ENCODE results near the gene ID2. TPM values are rescaled to one million over a fixed set of nuclear protein-coding genes. Genes with fewer than 3 reads are reported as not detected.

The ID2 gene
- total RNA-seq, 1 experiment from 2014 or later: 80.4 TPM

DNA sequence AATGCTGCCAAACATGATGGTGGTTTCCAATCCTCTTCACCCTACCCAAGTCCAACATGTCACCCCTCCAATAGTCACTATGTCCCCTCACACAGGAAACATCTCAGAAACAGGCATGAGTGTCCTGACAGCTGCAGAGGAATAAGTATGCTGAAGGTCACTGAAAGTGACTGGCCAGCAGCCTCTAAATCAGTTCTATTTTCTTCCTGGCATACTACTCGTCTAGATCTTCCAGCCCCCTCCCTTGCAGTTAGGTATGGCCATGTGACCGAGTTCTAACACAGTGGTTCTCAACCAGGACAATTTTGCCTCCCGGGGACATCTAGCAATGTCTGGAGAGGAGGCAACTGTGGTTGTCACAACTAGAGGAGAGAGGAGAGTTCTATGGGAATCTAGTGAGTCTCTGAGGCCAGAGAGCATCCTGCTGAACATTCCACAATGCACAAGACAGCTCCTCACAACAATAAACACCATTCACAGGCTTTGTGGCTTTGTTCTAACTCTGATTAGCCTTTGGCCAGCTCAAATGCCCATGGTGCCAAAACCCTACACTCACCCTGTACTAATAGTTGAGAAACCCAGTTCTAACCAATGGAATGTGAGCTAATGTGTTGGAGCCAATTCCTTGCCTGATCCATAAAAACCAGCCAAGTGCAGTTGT is 12.6 kb upstream of the ID2 start:
- no peak for DNase-seq (ENCODE audit: low spot score)

DNA sequence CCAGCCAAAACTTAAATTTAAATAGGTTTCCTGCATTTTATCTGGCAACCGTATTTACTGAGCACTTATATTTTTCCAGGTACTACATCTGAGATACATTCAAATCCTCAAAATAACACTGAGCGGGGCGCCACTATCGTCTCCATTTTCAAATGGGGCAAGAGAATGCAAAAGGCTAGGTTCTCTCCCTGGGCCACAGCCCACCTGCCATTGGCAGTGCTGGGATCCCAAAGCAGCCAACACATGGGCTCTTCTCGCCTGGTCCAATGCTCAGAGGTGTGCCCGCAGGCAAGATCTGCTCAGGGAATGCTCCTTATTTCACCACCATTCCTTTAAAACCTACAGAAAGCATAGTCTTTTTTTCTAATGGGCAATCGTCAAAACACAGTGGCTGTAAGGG is 11.3 kb upstream of the ID2 start:
- no peak for DNase-seq (ENCODE audit: low spot score)

GRCh38 chr2:8671176-8671575 is 10.7 kb upstream of the ID2 start:
- no peak for DNase-seq (ENCODE audit: low spot score)

- DNase-seq (ENCODE audit: low spot score): no peak
Measured at GRCh38 chr2:8671802-8672201, 10.1 kb upstream of the ID2 start.

- DNase-seq (ENCODE audit: low spot score): no peak
Measured at GRCh38 chr2:8672940-8673339, 8.9 kb upstream of the ID2 start.

GRCh38 chr2:8673381-8673780 is 8.5 kb upstream of the ID2 start:
- no peak for DNase-seq (ENCODE audit: low spot score)

- no peak for DNase-seq (ENCODE audit: low spot score)
Measured at GRCh38 chr2:8674420-8675009, 7.3 kb upstream of the ID2 start.

- no peak for DNase-seq (ENCODE audit: low spot score)
Measured at GRCh38 chr2:8675543-8675942, 6.3 kb upstream of the ID2 start.

DNA sequence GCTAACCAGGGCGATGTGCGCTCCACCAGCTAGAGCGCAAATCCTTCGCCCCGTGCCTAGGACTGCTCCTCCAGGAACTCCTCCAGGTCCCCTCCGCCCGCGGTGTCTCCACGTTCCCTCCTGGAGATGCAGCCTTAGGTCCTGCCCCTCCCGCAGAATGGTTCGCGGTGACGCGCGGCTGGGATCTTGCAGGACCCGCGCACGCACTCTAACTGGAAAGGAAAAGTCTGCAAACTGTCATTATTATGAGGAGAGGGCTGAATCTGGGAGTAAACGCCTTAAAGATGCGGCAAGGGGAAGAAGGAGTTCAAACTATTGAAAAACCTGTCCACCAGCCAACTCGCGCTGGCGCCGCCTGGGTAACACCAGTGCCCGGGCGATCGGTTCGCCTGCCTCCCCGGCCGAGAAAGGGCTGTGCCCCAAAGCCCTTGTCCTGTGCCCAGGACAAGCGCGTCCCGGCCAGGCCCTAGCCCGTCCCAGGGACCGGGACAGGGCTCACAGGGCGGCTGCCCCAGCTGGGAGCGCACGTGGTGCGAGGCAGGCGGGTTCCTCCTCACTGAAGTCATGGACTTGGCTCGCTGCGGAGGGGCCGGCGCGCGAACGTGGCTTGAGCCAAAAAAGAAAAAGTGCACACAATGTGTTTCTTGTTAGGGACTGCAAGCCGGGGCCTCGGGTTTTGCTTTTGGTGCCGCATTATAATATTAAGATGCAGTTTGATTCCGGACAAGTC is 5.5 kb upstream of the ID2 start:
- no peak for DNase-seq (ENCODE audit: low spot score)

DNA sequence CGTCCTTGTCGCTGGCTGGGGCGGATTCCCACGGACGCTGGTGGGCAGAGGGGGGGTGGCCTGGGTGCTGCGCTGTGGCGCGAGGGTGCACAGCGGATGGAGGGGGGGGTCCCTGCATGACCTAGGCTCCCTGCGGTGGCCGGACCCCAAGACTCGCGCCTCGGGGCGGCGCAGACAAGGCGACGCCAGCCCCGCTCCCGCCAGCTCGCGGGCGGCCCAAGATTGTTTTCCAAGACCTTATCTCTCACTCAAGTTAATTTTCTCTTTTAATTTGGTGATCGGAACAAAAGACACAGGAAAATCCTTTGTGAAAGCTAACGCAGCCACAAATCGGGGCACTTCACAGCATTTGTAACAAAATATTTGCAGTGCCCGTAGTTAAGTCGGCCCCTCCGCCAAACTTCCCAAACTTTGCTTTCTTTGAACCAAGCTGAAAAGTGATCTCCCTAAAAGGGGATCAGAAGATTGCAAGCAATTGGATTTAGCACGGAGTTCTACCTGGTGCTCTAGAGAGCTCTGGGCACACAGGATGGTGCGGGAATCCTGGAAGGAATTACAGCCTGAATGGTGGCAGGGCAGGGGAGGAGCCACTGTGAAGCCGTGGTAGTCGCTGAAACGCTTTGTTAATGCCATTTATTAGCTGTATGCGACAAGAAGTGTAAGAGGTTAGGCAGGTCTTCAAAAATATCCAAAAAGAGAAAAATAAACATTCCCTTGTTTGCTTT is 4.8 kb upstream of the ID2 start:
- no peak for DNase-seq (ENCODE audit: low spot score)

GRCh38 chr2:8677646-8678592 is 3.9 kb upstream of the ID2 start:
- DNase-seq (ENCODE audit: low spot score): peak; percentile 64

DNA sequence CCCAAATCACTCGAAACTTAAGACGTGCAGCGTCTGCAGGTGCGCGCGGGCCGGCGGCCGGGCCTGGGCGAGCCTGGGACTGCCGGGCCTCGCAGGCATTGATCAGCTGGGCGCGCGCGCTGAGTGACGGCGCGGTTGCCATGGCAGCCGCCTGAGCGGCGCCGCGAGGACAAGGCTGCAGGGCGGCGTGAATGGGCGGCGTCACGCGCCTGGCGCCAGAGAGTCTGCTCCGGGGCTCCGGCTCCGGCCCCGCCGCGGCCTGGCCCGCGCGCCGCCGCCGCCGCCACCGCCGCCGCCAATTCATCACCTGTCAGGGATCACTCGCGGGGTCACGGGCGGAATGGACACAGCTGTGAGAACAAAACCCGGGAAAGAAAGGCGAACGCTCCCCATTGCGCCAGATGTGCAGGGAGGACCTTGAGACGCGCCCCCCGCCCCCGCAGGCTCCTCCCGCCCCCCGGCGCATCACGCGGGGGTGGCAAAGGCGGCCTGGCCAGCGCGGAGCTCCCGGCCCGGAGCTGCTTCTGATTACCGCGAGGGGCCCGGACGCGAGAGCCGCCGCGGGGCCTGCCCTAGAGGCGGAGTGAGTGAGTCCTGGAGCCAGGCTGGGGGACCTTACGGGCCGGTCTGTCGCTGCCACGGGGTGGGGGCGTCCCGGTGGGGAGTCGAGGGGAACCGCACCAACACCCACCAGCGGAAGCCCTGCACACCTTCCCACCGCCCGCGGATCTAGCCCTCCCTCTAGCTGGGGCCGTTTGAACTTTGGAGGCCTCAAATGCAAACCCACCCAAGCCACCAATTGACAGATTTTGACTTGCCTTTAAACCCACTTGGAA is 2.9 kb upstream of the ID2 start:
- peak; percentile 86 for DNase-seq (ENCODE audit: low spot score)

DNA sequence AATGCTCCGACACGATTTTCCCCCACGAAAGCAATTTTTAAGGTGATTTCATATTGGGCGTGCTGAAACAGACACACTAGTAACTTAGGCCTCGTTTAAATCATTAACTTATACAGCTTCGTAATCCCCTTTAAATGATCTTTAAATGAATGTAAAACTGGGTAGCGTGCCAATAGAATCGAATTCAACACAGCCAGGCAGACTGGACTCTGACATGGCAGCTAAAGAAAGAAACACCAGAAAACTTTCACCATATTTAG is 2.4 kb upstream of the ID2 start:
- DNase-seq (ENCODE audit: low spot score): no peak

DNA sequence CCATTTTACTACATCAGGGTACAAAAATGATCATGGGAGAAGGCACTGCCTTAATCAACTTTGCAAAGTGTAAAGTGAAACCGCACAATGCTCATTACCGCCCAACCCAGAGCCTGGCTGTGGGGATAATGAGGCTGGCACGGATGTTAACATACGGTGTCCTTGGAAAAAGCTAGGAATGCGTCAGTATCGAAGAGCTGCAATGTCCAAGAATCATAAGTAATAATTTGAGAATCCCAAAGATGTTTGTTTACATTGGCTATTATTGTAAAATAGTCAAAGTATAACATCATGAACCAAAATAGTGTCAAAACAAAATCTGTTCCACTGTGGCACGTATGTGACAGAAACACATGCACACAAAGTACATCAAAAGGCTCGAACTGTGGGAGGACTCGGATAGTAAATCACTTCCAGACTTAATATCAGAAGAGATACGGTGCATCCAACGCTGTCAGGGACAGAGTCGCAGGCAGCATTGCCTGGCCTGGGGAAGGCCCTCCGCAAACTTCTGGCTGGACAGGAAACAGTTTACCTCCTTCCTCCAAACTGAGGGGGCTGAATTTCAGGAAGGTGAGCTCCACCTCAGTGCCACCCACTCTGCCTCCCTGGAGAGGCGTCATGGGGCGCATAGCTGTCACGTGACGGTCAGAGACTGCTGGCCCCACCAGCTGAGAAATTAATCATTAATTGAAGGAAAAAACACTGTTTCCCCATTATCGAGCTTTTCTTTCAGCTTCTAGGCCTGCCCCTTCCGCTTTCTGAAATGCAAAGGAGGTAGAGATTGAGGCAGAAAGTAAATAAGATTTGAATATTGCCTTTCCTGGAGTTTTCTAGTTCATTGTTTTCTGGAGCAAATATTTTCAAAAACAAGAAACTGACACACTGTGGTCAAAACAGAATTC is 1.8 kb upstream of the ID2 start:
- DNase-seq (ENCODE audit: low spot score): no peak

GRCh38 chr2:8680822-8681760 is 765 bp upstream of the ID2 start:
- peak; percentile 62 for DNase-seq (ENCODE audit: low spot score)

DNA sequence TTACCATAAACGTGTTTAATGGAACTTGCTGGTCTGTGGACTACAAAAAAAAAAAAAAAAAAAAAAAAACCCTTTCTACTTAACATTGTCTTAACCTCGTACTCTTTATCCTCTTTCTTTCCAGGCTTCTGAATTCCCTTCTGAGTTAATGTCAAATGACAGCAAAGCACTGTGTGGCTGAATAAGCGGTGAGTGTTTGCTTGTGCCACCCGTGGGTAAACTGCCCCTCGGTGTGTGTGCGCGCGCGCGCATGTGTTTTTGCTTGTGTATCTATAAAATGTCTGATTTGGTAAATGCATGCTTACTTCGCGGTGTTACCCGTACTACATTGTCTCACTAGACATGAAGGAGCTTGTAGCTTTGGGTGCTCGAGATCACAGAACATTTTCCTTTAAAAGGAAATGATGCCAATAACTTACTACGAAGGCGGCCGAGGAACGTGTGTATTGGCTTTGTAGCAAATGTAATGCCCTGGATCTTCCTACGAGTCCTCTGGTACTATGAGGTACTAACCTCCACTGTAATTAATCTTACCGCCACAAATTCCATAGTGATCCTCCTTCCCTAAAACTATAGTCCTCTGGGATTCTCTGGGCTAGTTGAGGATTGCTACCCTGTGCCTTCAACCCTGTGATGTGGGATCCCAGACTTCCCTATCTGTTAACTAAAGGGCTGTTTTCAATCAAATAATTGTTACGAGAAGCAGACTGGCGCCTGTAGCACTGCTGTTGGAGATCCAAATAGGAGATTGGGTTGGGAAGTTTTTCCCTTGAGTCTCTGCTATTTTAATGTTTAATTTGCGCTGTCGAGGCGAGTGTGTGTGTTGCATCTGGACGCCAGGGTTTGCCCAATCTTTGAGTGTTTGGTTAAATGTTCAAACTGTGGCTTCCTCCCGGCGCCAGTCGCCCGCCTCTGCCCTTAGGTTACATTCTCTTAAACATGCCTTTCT is 1.1 kb downstream of the ID2 start:
- peak; percentile 33 for DNase-seq (ENCODE audit: low spot score)

GRCh38 chr2:8684540-8684877 is 2.7 kb downstream of the ID2 start:
- no peak for DNase-seq (ENCODE audit: low spot score)

All from H4 (cell line).